Lower leg skin (tissue), 3 donors: ENCODE data around the gene RAB11FIP4.

Experiments
- POLR2A ChIP-seq, 2 donors: fragments of 450-650 bp; IDR thresholded peaks; one replicate each; pipeline ENCODE4 v1.6.1; 2016 to 2017; ENCODE audit warnings: antibody characterized with exemption in 2 of 2, mild to moderate bottlenecking in 1 of 2, moderate library complexity in 1 of 2
- TF ChIP-seq, protein P1 (sequence below), 3 donors: fragments of 450-650 bp; IDR thresholded peaks; one replicate each; pipeline ENCODE4 v1.5.1; 2016; ENCODE audit warnings: antibody characterized with exemption in 3 of 3, mild to moderate bottlenecking in 3 of 3, moderate library complexity in 2 of 3

DNA sequence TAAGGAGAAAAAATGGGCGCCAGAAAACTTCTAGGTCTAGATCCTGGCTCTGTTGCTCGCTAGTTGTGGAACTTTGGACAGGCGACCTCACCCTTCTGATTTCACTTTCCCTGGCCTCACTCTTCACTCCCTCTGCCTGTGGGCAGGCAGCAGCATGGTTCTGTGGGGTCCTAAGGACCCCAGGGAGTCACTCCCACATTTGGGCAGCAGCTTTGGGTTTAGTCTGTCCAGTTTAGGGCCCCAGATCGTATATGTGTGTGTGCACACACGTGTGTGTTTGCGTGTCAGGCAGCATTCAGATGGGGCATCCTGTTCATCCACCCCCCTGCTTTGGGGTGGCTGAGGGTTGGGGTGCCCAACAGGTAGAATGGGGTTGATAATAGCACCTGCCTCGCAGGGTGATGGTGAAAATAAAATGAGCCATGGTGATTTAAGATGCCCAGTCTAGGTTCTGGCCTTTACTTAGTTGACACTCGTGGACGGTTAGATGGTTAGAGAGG is 102.2 kb downstream of the RAB11FIP4 start:
- TF ChIP-seq, protein P1, sequence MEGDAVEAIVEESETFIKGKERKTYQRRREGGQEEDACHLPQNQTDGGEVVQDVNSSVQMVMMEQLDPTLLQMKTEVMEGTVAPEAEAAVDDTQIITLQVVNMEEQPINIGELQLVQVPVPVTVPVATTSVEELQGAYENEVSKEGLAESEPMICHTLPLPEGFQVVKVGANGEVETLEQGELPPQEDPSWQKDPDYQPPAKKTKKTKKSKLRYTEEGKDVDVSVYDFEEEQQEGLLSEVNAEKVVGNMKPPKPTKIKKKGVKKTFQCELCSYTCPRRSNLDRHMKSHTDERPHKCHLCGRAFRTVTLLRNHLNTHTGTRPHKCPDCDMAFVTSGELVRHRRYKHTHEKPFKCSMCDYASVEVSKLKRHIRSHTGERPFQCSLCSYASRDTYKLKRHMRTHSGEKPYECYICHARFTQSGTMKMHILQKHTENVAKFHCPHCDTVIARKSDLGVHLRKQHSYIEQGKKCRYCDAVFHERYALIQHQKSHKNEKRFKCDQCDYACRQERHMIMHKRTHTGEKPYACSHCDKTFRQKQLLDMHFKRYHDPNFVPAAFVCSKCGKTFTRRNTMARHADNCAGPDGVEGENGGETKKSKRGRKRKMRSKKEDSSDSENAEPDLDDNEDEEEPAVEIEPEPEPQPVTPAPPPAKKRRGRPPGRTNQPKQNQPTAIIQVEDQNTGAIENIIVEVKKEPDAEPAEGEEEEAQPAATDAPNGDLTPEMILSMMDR (IDR thresholded peaks at IDR 0.05): no peak
- TF ChIP-seq POLR2A (IDR thresholded peaks at IDR 0.05): no peak
